HEK293 (cell line): ENCODE results near the gene SENP7.
"Not testable (repeated sequence)": the region's sequence is repeated elsewhere in the genome, so short reads cannot be mapped to it uniquely, and the experiment has no call there.

Source experiments
- CTCF ChIA-PET: fragments of 350-600 bp; formaldehyde crosslinking; extraction: SDS; loops from one replicate; lab custom pipeline; 2021; ENCODE audit warnings: antibody characterized with exemption; lab: Yijun Ruan, JAX
- POLR2A ChIA-PET: fragments of 300-600 bp; formaldehyde crosslinking; extraction: SDS; loops from one replicate; lab custom pipeline; 2020; ENCODE audit warnings: antibody characterized with exemption, inconsistent platforms; lab: Yijun Ruan, JAX
- H3K27ac ChIP-seq: fragments of 200-500 bp; sonication (Bioruptor generic); 2 replicates; pipeline ENCODE4 v1.5.1; 2014; ENCODE audit warnings: low read depth, low read length, control low read depth, inconsistent platforms; ENCODE audit errors: extremely low read depth
- H3K36me3 ChIP-seq, 2 experiments: fragments of 200-500 bp in 1 of 2; sonication (Bioruptor generic) in 1 of 2; 1 replicate in 1 of 2; 2 replicates in 1 of 2; pipeline ENCODE4 v1.5.1; 2014 to 2017; ENCODE audit warnings: inconsistent platforms in 2 of 2, low read length in 2 of 2; ENCODE audit not compliant: control insufficient read depth in 2 of 2, insufficient read depth in 1 of 2
- H3K4me1 ChIP-seq: fragments of 200-500 bp; sonication (Bioruptor generic); 2 replicates; pipeline ENCODE4 v1.5.1; 2014; ENCODE audit warnings: mild to moderate bottlenecking, low read length, inconsistent platforms; ENCODE audit not compliant: control insufficient read depth, insufficient read depth
- H3K4me3 ChIP-seq: 2 replicates; pipeline ENCODE4 v1.5.1; 2011; ENCODE audit warnings: low read depth, mild to moderate bottlenecking, control low read depth, low read length, moderate library complexity
- H3K9me3 ChIP-seq: fragments of 200-500 bp; sonication (Bioruptor generic); 2 replicates; pipeline ENCODE4 v1.5.1; 2014; ENCODE audit warnings: low read depth, low read length, inconsistent platforms; ENCODE audit not compliant: control insufficient read depth, insufficient read depth
- EGR2 ChIP-seq: fragments of 450-650 bp; formaldehyde crosslinking; IDR thresholded peaks from 2 replicates; pipeline ENCODE4 v1.5.1; 2016; ENCODE audit warnings: low read depth, missing biosample characterization, missing genetic modification characterization
- HOXC10 ChIP-seq: sonication (generic); formaldehyde crosslinking; IDR thresholded peaks from 2 replicates; pipeline ENCODE4 v1.8.1; 2023; ENCODE audit warnings: mild to moderate bottlenecking, missing genetic modification reagents
- SALL2 ChIP-seq: fragments of 450-650 bp; formaldehyde crosslinking; IDR thresholded peaks from 2 replicates; pipeline ENCODE4 v1.5.0; 2017; ENCODE audit warnings: missing biosample characterization, mild to moderate bottlenecking, missing genetic modification characterization, borderline replicate concordance
- SETDB1 ChIP-seq: IDR thresholded peaks from one replicate; pipeline ENCODE4 v1.6.1; 2017; ENCODE audit warnings: mild to moderate bottlenecking, low read length, moderate library complexity, mixed read lengths; ENCODE audit not compliant: insufficient read length
- TRIM28 ChIP-seq: IDR thresholded peaks from 2 replicates; pipeline ENCODE4 v1.6.1; 2011; ENCODE audit warnings: low read length, control low read depth, borderline replicate concordance
- ZBTB44 ChIP-seq: fragments of 450-650 bp; IDR thresholded peaks from 2 replicates; pipeline ENCODE4 v1.5.1; 2018; ENCODE audit warnings: missing biosample characterization, mild to moderate bottlenecking, missing genetic modification characterization
- ZNF121 ChIP-seq: fragments of 450-650 bp; formaldehyde crosslinking; IDR thresholded peaks from 2 replicates; pipeline ENCODE4 v1.5.1; 2016; ENCODE audit warnings: missing biosample characterization, missing genetic modification characterization
- ZNF302 ChIP-seq: fragments of 450-650 bp; formaldehyde crosslinking; IDR thresholded peaks from 2 replicates; pipeline ENCODE4 v1.5.1; 2016; ENCODE audit warnings: missing biosample characterization, missing genetic modification characterization, low read depth
- ZNF398 ChIP-seq: fragments of 450-650 bp; formaldehyde crosslinking; IDR thresholded peaks from 2 replicates; pipeline ENCODE4 v1.5.1; 2017; ENCODE audit warnings: missing biosample characterization, missing genetic modification characterization
- ZNF555 ChIP-seq: fragments of 450-650 bp; formaldehyde crosslinking; conservative IDR thresholded peaks from 2 replicates; pipeline ENCODE4 v1.5.1; 2017; ENCODE audit warnings: missing biosample characterization, mild to moderate bottlenecking, missing genetic modification characterization, inconsistent platforms
- ZNF585B ChIP-seq: fragments of 450-650 bp; formaldehyde crosslinking; IDR thresholded peaks from 2 replicates; pipeline ENCODE4 v1.5.1; 2016; ENCODE audit warnings: missing biosample characterization, missing genetic modification characterization
- ZNF664 ChIP-seq: fragments of 450-650 bp; formaldehyde crosslinking; IDR thresholded peaks from 2 replicates; pipeline ENCODE4 v1.5.1; 2016; ENCODE audit warnings: missing biosample characterization, missing genetic modification characterization
- ZSCAN30 ChIP-seq: fragments of 450-650 bp; IDR thresholded peaks from 2 replicates; pipeline ENCODE4 v1.5.1; 2018; ENCODE audit warnings: missing biosample characterization, mild to moderate bottlenecking, missing genetic modification characterization, moderate library complexity
- ZSCAN4 ChIP-seq: fragments of 450-650 bp; formaldehyde crosslinking; IDR thresholded peaks from 2 replicates; pipeline ENCODE4 v1.5.1; 2017; ENCODE audit warnings: missing biosample characterization, missing genetic modification characterization

SENP7 gene

GRCh38 chr3:101308147-101308772, 204.8 kb downstream of the SENP7 start:
- POLR2A ChIA-PET, H3K27ac ChIP-seq, H3K36me3 ChIP-seq, CTCF ChIA-PET, H3K4me1 ChIP-seq, H3K4me3 ChIP-seq, H3K9me3 ChIP-seq: not testable (repeated sequence)
- TF ChIP-seq TRIM28 (peak; percentile 68; the same call in 1 of the 2 replicates), SETDB1 (peak; percentile 95), ZNF585B (tag by site-specific recombination) (peak; percentile 58)

- Histone ChIP-seq H3K4me3 (no peak overlapping the region), H3K9me3 (no peaks in the 10 kb centered on the region), H3K36me3 (no peaks in the 10 kb centered on the region), H3K27ac (no peak overlapping the region), H3K4me1 (no peaks in the 10 kb centered on the region)
- no peak for TF ChIP-seq ZNF585B (tag by site-specific recombination)
- CTCF ChIA-PET, result no interaction called here
- POLR2A ChIA-PET, result no interaction called here
Observed at GRCh38 chr3:101303836-101304235, 209.2 kb downstream of the SENP7 start.

- Histone ChIP-seq H3K27ac (no peak overlapping the region), H3K9me3 (no peaks in the 10 kb centered on the region), H3K36me3 (no peaks in the 10 kb centered on the region), H3K4me1 (no peaks in the 10 kb centered on the region), H3K4me3 (no peak overlapping the region)
- no peak for TF ChIP-seq ZNF664 (tag by site-specific recombination)
- TF ChIP-seq ZSCAN4 (tag by site-specific recombination), result no peak
- CTCF ChIA-PET, result no interaction called here
- POLR2A ChIA-PET, result no interaction called here
Observed at GRCh38 chr3:101303089-101303731, 209.8 kb downstream of the SENP7 start.

- no peak overlapping the region for H3K4me3 ChIP-seq
- TF ChIP-seq ZNF302 (tag by site-specific recombination) (no peak), HOXC10 (CRISPR knock-in tag) (no peak), ZNF398 (tag by site-specific recombination) (no peak), ZNF555 (tag by site-specific recombination) (no peak), SALL2 (tag by site-specific recombination) (no peak), ZSCAN30 (tag by site-specific recombination) (no peak), ZNF121 (no peak), EGR2 (tag by site-specific recombination) (no peak), ZBTB44 (tag by site-specific recombination) (no peak)
- TF ChIP-seq, all 188 proteins: peak for 0
- H3K4me1 ChIP-seq, result no peaks in the 10 kb centered on the region
- POLR2A ChIA-PET, result no interaction called here
- no peak overlapping the region for H3K27ac ChIP-seq
- no peaks in the 10 kb centered on the region for H3K36me3 ChIP-seq
- no peaks in the 10 kb centered on the region for H3K9me3 ChIP-seq
- CTCF ChIA-PET, result no interaction called here
Observed at GRCh38 chr3:101300073-101300472, 212.9 kb downstream of the SENP7 start.
